Thoracic aorta (tissue), 2 donors: ENCODE data around the gene ERCC3. TPM values are rescaled to one million over a fixed set of nuclear protein-coding genes. Genes with fewer than 3 reads are reported as not detected.
"Not testable (repeated sequence)": the region's sequence is repeated elsewhere in the genome, so short reads cannot be mapped to it uniquely, and the experiment has no call there.

Experiments used
- ATAC-seq: fragments of 150-250 bp; one replicate; pipeline ENCODE4 v1.8.0; 2017; ENCODE audit warnings: low read depth; ENCODE audit not compliant: insufficient number of reproducible peaks, low FRiP score
- DNase-seq: peaks from one replicate; pipeline ENCODE4 v3.0.0-alpha.2; 2020; ENCODE audit warnings: low spot score
- H3K27ac ChIP-seq, 2 donors: fragments of 200-600 bp; sonication (generic); 1 replicate in 1 of 2; 2 replicates in 1 of 2; pipeline ENCODE4 v1.5.1; 2016; ENCODE audit warnings: mild to moderate bottlenecking in 2 of 2, moderate library complexity in 2 of 2
- H3K27me3 ChIP-seq: fragments of 200-600 bp; sonication (generic); replicated peaks from 2 replicates; pipeline ENCODE4 v1.6.0; 2016; ENCODE audit warnings: mild to moderate bottlenecking; ENCODE audit not compliant: insufficient read depth
- H3K36me3 ChIP-seq: fragments of 200-600 bp; sonication (generic); one replicate; pipeline ENCODE4 v1.5.1; 2016
- H3K4me1 ChIP-seq, 2 donors: fragments of 200-600 bp; sonication (generic); 1 replicate in 1 of 2; 2 replicates in 1 of 2; pipeline versions ENCODE4 v1.5.1 to v1.6.0; 2016; ENCODE audit warnings: low read depth in 2 of 2, mild to moderate bottlenecking in 1 of 2; ENCODE audit not compliant: control insufficient read depth in 1 of 2
- H3K4me3 ChIP-seq: fragments of 200-600 bp; sonication (generic); 2 replicates; pipeline ENCODE4 v1.5.1; 2016; ENCODE audit warnings: mild to moderate bottlenecking
- H3K9me3 ChIP-seq: fragments of 200-600 bp; sonication (generic); 2 replicates; pipeline ENCODE4 v1.5.1; 2016
- CTCF ChIP-seq: fragments of 200-600 bp; sonication (generic); IDR thresholded peaks from one replicate; pipeline ENCODE4 v1.5.1; 2019; ENCODE audit warnings: antibody characterized with exemption
- total RNA-seq, 2 donors: library from RNA; depleted of rRNA; stranded (reverse); fragments of >200 nt; gene quantifications; one replicate each; pipeline versions ENCODE4 v1.1.0 to v1.2.3, GENCODE V29; 2016

The ERCC3 gene
- total RNA-seq, 2 donors from 2014 or later = 36.7 to 63.7 TPM

- no peaks in the 10 kb centered on the region for H3K36me3 ChIP-seq
- TF ChIP-seq CTCF = no peak
- H3K27ac ChIP-seq = no peak overlapping the region
- DNase-seq (no peak), ATAC-seq (no peak)
- no peaks in the 10 kb centered on the region for H3K27me3 ChIP-seq
- H3K4me1 ChIP-seq = no peaks in the 10 kb centered on the region
- H3K4me3 ChIP-seq = no peak overlapping the region
- no peaks in the 10 kb centered on the region for H3K9me3 ChIP-seq
Observed at GRCh38 chr2:127235082-127235702, 58.8 kb downstream of the ERCC3 start.

GRCh38 chr2:127233710-127234109, 60.2 kb downstream of the ERCC3 start:
- Histone ChIP-seq H3K27me3 (no peaks in the 10 kb centered on the region), H3K4me3 (no peak overlapping the region), H3K27ac (no peak overlapping the region), H3K4me1 (no peaks in the 10 kb centered on the region), H3K9me3 (no peaks in the 10 kb centered on the region), H3K36me3 (no peaks in the 10 kb centered on the region)
- no peak for DNase-seq
- ATAC-seq = no peak
- TF ChIP-seq CTCF = no peak

- no peak for TF ChIP-seq CTCF
- ATAC-seq (no peak), DNase-seq (no peak)
- no peaks in the 10 kb centered on the region for H3K36me3 ChIP-seq
- H3K4me1 ChIP-seq = peaks cover 0 to 7% of the 10 kb centered on the region in 2 donors
- no peak overlapping the region for H3K27ac ChIP-seq
- no peak overlapping the region for H3K4me3 ChIP-seq
- no peaks in the 10 kb centered on the region for H3K27me3 ChIP-seq
- no peaks in the 10 kb centered on the region for H3K9me3 ChIP-seq
Observed at GRCh38 chr2:127231130-127231865, 62.6 kb downstream of the ERCC3 start.

- no peaks in the 10 kb centered on the region for H3K27me3 ChIP-seq
- ATAC-seq (no peak), DNase-seq (no peak)
- no peak overlapping the region for H3K4me3 ChIP-seq
- no peak overlapping the region for H3K27ac ChIP-seq
- H3K36me3 ChIP-seq = no peaks in the 10 kb centered on the region
- no peaks in the 10 kb centered on the region for H3K9me3 ChIP-seq
- TF ChIP-seq CTCF = no peak
- peaks cover 0 to 10% of the 10 kb centered on the region in 2 donors for H3K4me1 ChIP-seq
Observed at GRCh38 chr2:127229555-127229954, 64.4 kb downstream of the ERCC3 start.

GRCh38 chr2:127228102-127228501, 65.8 kb downstream of the ERCC3 start:
- no peak overlapping the region for H3K27ac ChIP-seq
- peaks cover 0 to 10% of the 10 kb centered on the region in 2 donors for H3K4me1 ChIP-seq
- H3K36me3 ChIP-seq = no peaks in the 10 kb centered on the region
- no peaks in the 10 kb centered on the region for H3K27me3 ChIP-seq
- no peak overlapping the region for H3K4me3 ChIP-seq
- no peak for TF ChIP-seq CTCF
- H3K9me3 ChIP-seq = no peaks in the 10 kb centered on the region
- ATAC-seq = no peak
- DNase-seq = no peak

- not testable (repeated sequence) for H3K36me3 ChIP-seq, DNase-seq, H3K4me3 ChIP-seq, H3K9me3 ChIP-seq, ATAC-seq, H3K27me3 ChIP-seq, H3K27ac ChIP-seq
- peaks cover 0 to 10% of the 10 kb centered on the region in 2 donors for H3K4me1 ChIP-seq
Observed at GRCh38 chr2:127227264-127227660, 66.7 kb downstream of the ERCC3 start.
